Measurements from ENCODE around the gene SBK3. TPM values are rescaled to one million over a fixed set of nuclear protein-coding genes. Genes with fewer than 3 reads are reported as not detected.
"Not testable (repeated sequence)": the region's sequence is repeated elsewhere in the genome, so short reads cannot be mapped to it uniquely, and the experiment has no call there.

Gene SBK3
- total RNA-seq, 4 donors from 2014 or later: not detected

- Histone ChIP-seq H3K9me3 (no peaks in the 10 kb centered on the region), H3K27ac (no peak overlapping the region), H3K27me3 (peaks cover 3% of the 10 kb centered on the region), H3K4me3 (no peak overlapping the region), H3K4me1 (peaks cover 25% of the 10 kb centered on the region), H3K36me3 (peaks cover 24% of the 10 kb centered on the region)
- WGBS: 55% methylated on average over 7 of the region's 7 CpGs
- no peak for TF ChIP-seq CTCF (IDR thresholded peaks at IDR 0.05)
- TF ChIP-seq EP300 (IDR thresholded peaks at IDR 0.05): no peak
- TF ChIP-seq POLR2AphosphoS5 (IDR thresholded peaks at IDR 0.05): no peak
- no peak for TF ChIP-seq POLR2A (IDR thresholded peaks at IDR 0.05)
- DNase-seq (ENCODE audit: low spot score in 2 of 2): no peak
These were observed 44.8 kb upstream of the SBK3 start for GRCh38 chr19:55590109-55590508.

DNA sequence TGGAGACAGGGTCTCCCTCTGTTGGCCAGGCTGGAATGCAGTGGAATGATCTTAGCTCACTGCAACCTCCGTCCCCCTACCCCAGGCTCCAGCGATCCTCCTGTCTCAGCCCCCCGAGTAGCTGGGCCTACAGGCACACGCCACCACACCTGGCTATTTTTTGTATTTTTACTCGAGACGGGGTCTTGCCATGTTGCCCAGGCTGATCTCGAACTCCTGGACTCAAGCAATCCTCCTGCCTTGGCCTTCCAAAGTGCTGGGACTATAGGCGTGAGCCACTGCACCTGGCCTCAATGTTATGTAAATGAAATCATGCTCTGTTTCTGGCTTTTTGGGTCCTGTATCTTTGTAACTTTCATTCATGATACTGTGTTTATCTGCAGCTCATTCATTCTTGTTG lies 43.4 kb upstream of the SBK3 start:
- Histone ChIP-seq H3K9me3 (no peaks in the 10 kb centered on the region), H3K4me1 (peaks cover 25% of the 10 kb centered on the region), H3K4me3 (no peak overlapping the region), H3K36me3 (peaks cover 20% of the 10 kb centered on the region), H3K27me3 (peaks cover 3% of the 10 kb centered on the region), H3K27ac (no peak overlapping the region)
- TF ChIP-seq POLR2AphosphoS5 (IDR thresholded peaks at IDR 0.05): no peak
- no peak for TF ChIP-seq POLR2A (IDR thresholded peaks at IDR 0.05)
- TF ChIP-seq EP300 (IDR thresholded peaks at IDR 0.05): no peak
- DNase-seq (ENCODE audit: low spot score in 2 of 2): no peak
- 91% methylated on average over 8 of the region's 8 CpGs for WGBS

- H3K36me3 ChIP-seq: peaks cover 4% of the 10 kb centered on the region
- DNase-seq (ENCODE audit: low spot score in 2 of 2): peak; percentile 95
- peaks cover 26% of the 10 kb centered on the region for H3K4me1 ChIP-seq
- no peak overlapping the region for H3K27ac ChIP-seq
- H3K4me3 ChIP-seq: peak overlapping the region; percentile 35
- no peaks in the 10 kb centered on the region for H3K9me3 ChIP-seq
- WGBS: under 1% methylated on average over 38 of the region's 40 CpGs
- no peak for TF ChIP-seq CTCF (IDR thresholded peaks at IDR 0.05)
- no peak for TF ChIP-seq POLR2AphosphoS5 (IDR thresholded peaks at IDR 0.05)
- no peak for TF ChIP-seq EP300 (IDR thresholded peaks at IDR 0.05)
- no peak for TF ChIP-seq POLR2A (IDR thresholded peaks at IDR 0.05)
- peaks cover 3% of the 10 kb centered on the region for H3K27me3 ChIP-seq
These were observed 41.8 kb upstream of the SBK3 start for GRCh38 chr19:55586976-55587668.

DNA sequence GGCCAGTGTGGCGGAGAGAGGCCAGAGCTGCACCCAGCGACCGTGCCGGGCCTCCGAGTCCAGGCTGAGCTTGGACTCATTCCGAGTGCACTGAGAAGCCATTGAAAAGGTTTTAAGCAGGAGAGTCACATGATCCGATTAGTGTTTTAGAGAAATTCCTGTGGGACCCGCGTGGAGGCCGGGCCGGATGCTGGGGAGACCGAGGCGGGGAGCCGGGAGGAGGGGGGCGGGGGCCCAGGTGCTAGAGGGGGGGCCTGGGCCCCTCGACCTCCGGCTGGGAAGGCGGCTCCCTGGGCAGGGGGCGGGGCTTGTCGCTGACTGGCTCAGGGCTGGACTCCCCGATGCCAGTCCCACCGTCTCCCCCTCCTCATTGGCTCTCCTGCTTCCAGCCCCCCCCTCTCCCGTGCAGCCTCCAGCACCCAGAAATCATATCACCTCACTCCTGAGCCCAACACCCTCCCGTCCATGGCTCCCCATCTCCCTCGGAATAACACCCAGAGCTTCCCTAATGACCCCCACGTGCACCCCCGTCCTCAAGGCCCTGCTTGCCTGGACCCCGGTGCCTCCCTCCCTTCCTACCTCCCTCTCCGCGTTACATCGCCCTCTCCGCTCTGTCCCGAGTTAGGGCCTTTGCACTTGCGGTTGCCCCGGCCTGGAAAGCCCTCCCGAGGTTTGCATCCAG lies 40.5 kb upstream of the SBK3 start:
- Histone ChIP-seq H3K36me3 (no peaks in the 10 kb centered on the region), H3K27me3 (peaks cover 3% of the 10 kb centered on the region), H3K4me1 (peaks cover 38% of the 10 kb centered on the region), H3K9me3 (no peaks in the 10 kb centered on the region), H3K27ac (peak overlapping the region; percentile 32), H3K4me3 (peak overlapping the region; percentile 42)
- TF ChIP-seq POLR2A (IDR thresholded peaks at IDR 0.05): no peak
- no peak for TF ChIP-seq POLR2AphosphoS5 (IDR thresholded peaks at IDR 0.05)
- TF ChIP-seq CTCF (IDR thresholded peaks at IDR 0.05): no peak
- TF ChIP-seq EP300 (IDR thresholded peaks at IDR 0.05): no peak
- peak in 1 of 2 donors; percentile 74 for DNase-seq (ENCODE audit: low spot score in 2 of 2)
- WGBS: 5% methylated on average over 31 of the region's 36 CpGs

DNA sequence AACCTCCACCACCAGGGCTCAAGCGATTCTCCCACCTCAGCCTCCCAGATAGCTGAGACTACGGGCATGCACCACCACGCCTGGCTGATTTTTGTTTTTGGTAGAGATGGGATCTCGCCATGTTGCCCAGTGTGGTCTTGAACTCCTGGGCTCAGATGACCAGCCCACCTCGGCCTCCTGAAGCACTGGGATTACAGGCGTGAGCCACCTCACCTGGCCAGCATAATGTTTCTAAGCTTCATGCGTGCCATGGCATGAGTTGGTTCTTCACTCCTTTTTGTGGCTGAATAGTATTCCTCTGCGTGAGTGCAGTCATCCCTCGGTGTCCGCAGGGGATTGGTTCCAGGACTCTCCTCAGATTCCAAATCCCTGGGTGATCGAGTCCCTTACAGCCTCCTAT lies 39.5 kb upstream of the SBK3 start:
- DNase-seq (ENCODE audit: low spot score in 2 of 2): no peak
- TF ChIP-seq POLR2A (IDR thresholded peaks at IDR 0.05): no peak
- TF ChIP-seq CTCF (IDR thresholded peaks at IDR 0.05): no peak
- no peak for TF ChIP-seq EP300 (IDR thresholded peaks at IDR 0.05)
- TF ChIP-seq POLR2AphosphoS5 (IDR thresholded peaks at IDR 0.05): no peak
- Histone ChIP-seq H3K27ac (no peak overlapping the region), H3K4me1 (peaks cover 42% of the 10 kb centered on the region), H3K4me3 (no peak overlapping the region), H3K9me3 (no peaks in the 10 kb centered on the region), H3K27me3 (peaks cover 3% of the 10 kb centered on the region), H3K36me3 (no peaks in the 10 kb centered on the region)
- WGBS: 95% methylated on average over 11 of the region's 11 CpGs

GRCh38 chr19:55583897-55584296 lies 38.6 kb upstream of the SBK3 start:
- peaks cover 49% of the 10 kb centered on the region for H3K4me1 ChIP-seq
- not testable (repeated sequence) for H3K4me3 ChIP-seq; DNase-seq (ENCODE audit: low spot score in 2 of 2); H3K27me3 ChIP-seq; H3K36me3 ChIP-seq; H3K27ac ChIP-seq; H3K9me3 ChIP-seq
- 72% methylated on average over 8 of the region's 8 CpGs for WGBS

- H3K36me3 ChIP-seq: peaks cover 21% of the 10 kb centered on the region
- not testable (repeated sequence) for DNase-seq (ENCODE audit: low spot score in 2 of 2); H3K4me3 ChIP-seq; H3K9me3 ChIP-seq; H3K27me3 ChIP-seq; H3K27ac ChIP-seq
- 75% methylated on average over 4 of the region's 4 CpGs for WGBS
- peaks cover 43% of the 10 kb centered on the region for H3K4me1 ChIP-seq
These were observed 36.9 kb upstream of the SBK3 start for GRCh38 chr19:55582284-55582683.

Measured in suprapubic skin (tissue), 4 donors.